OCI-LY7 (cell line): ENCODE data around the gene CDT1. TPM values are rescaled to one million over a fixed set of nuclear protein-coding genes. Genes with fewer than 3 reads are reported as not detected.

ENCODE experiments used
- BruUV-seq: library from RNA; stranded (reverse); fragments of 400-500 nt; replicated peaks from 2 replicates; lab custom pipeline; 2021; lab: Mats Ljungman, UMichigan
- CTCF ChIA-PET: fragments of 300-600 bp; sonication (Branson Sonifier 250); formaldehyde crosslinking; loops from one replicate; lab custom pipeline; 2022; ENCODE audit warnings: antibody characterized with exemption; ENCODE audit not compliant: unreplicated experiment; lab: Charles Lee
- POLR2A ChIA-PET: fragments of 300-600 bp; sonication (Branson Sonifier 250); formaldehyde crosslinking; loops from one replicate; lab custom pipeline; 2022; ENCODE audit warnings: antibody characterized with exemption; lab: Charles Lee
- DNase-seq: peaks from one replicate; pipeline ENCODE4 v3.0.0-alpha.2; 2015; ENCODE audit warnings: low spot score
- H2AFZ ChIP-seq: fragments of 200-600 bp; sonication (generic), shearing (Covaris generic); 2 replicates; pipeline ENCODE4 v1.6.1; 2014; ENCODE audit warnings: mild to moderate bottlenecking, antibody characterized with exemption, low read length, moderate library complexity
- H3K27ac ChIP-seq: fragments of 200-600 bp; sonication (generic); 2 replicates; pipeline ENCODE4 v1.5.1; 2014; ENCODE audit warnings: mixed run types, low read depth, mild to moderate bottlenecking, moderate library complexity, low read length, inconsistent platforms; ENCODE audit not compliant: poor library complexity, severe bottlenecking
- H3K36me3 ChIP-seq: fragments of 200-600 bp; sonication (generic); 2 replicates; pipeline ENCODE4 v1.6.1; 2014; ENCODE audit warnings: mild to moderate bottlenecking, antibody characterized with exemption, low read length, moderate library complexity, mixed read lengths; ENCODE audit not compliant: insufficient read depth
- H3K4me1 ChIP-seq: fragments of 200-600 bp; sonication (generic); 2 replicates; pipeline ENCODE4 v1.5.1; 2014; ENCODE audit warnings: mild to moderate bottlenecking, low read length; ENCODE audit not compliant: insufficient read depth, poor library complexity, severe bottlenecking
- H3K4me2 ChIP-seq: fragments of 200-600 bp; sonication (generic); 2 replicates; pipeline ENCODE4 v1.6.1; 2014; ENCODE audit warnings: mild to moderate bottlenecking, low read length
- H3K4me3 ChIP-seq: fragments of 200-600 bp; sonication (generic); 2 replicates; pipeline ENCODE4 v1.5.1; 2014; ENCODE audit warnings: mild to moderate bottlenecking, low read depth, low read length; ENCODE audit not compliant: poor library complexity, severe bottlenecking
- H3K79me2 ChIP-seq: fragments of 200-600 bp; sonication (generic); 2 replicates; pipeline ENCODE4 v1.6.1; 2016; ENCODE audit warnings: low read depth, mild to moderate bottlenecking, low read length, moderate library complexity, mixed read lengths; ENCODE audit not compliant: insufficient read depth
- H3K9me2 ChIP-seq: fragments of 200-600 bp; sonication (generic); 2 replicates; pipeline ENCODE4 v1.6.1; 2016; ENCODE audit warnings: mild to moderate bottlenecking, low read length, mixed read lengths; ENCODE audit not compliant: insufficient read depth
- H3K9me3 ChIP-seq: fragments of 200-600 bp; sonication (generic); 2 replicates; pipeline ENCODE4 v1.6.1; 2014; ENCODE audit warnings: mild to moderate bottlenecking, mixed run types, low read length, mixed read lengths
- H4K20me1 ChIP-seq: fragments of 200-600 bp; sonication (generic); 2 replicates; pipeline ENCODE4 v1.6.1; 2014; ENCODE audit warnings: mild to moderate bottlenecking, antibody characterized with exemption, low read length, moderate library complexity, mixed read lengths; ENCODE audit not compliant: insufficient read depth
- CTCF ChIP-seq: fragments of 200-600 bp; sonication (generic); conservative IDR thresholded peaks from 2 replicates; pipeline ENCODE4 v1.5.1; 2014; ENCODE audit warnings: mild to moderate bottlenecking, antibody characterized with exemption, low read length, moderate library complexity, mixed read lengths
- EZH2phosphoT487 ChIP-seq: fragments of 200-600 bp; sonication (generic); IDR thresholded peaks from 2 replicates; pipeline ENCODE4 v1.6.1; 2018; ENCODE audit warnings: low read depth, borderline replicate concordance, mild to moderate bottlenecking, mixed run types, antibody characterized with exemption, low read length, moderate library complexity, mixed read lengths
- intact Hi-C: fragments of 100-400 bp; cut with micrococcal nuclease; formaldehyde crosslinking; loops from one replicate; pipeline ENCODE4 v1.10.0; 2022; ENCODE audit not compliant: unreplicated experiment
- total RNA-seq, 2 experiments: library from RNA; depleted of rRNA in 1 of 2; stranded (reverse); fragments of >200 nt in 1 of 2; shearing (Covaris generic) in 1 of 2; gene quantifications; 2 replicates each; pipeline ENCODE4 v1.2.3, GENCODE V29; 2014 to 2022

CDT1 gene
- total RNA-seq, 2 experiments from 2014 or later: 82.7 to 108 TPM

DNA sequence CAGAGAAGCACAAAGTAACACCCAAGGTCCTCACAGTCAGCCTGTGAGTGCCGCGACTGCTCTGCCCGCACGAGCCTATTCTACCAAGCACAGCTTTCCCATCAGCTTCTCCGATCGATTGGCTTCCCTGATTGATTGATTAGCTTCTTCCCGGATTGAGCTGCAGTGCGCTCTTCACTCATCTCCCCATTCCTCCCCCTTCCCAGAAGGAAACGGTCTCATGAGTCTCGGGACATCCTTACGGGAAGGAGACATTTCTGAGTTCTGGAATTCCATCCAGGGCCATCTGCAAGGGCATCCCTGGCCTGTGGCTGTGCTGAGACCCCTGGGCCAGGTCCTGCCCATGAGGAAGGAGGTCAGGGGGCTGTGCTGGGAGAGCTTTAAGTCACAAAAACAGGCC lies 36.6 kb upstream of the CDT1 start:
- BruUV-seq: no TSS peak
- peaks cover 28% of the 10 kb centered on the region for H3K4me1 ChIP-seq
- CTCF ChIA-PET: interaction anchor here (0.6 kb wide), 1 partner anchor 43 kb away, joined by 3 read pairs; no protein-coding TSS in a partner anchor
- no peaks in the 10 kb centered on the region for H3K79me2 ChIP-seq
- no peak for TF ChIP-seq EZH2phosphoT487
- no peak for TF ChIP-seq CTCF
- no peaks in the 10 kb centered on the region for H3K9me2 ChIP-seq
- intact Hi-C loops: no loop called here
- no peak overlapping the region for H2AFZ ChIP-seq
- POLR2A ChIA-PET: no interaction called here
- peaks cover 9% of the 10 kb centered on the region; the same call in 1 of the 2 replicates for H4K20me1 ChIP-seq
- no peak overlapping the region for H3K27ac ChIP-seq
- H3K36me3 ChIP-seq: peaks cover 6% of the 10 kb centered on the region; the same call in 1 of the 2 replicates
- no peaks in the 10 kb centered on the region for H3K9me3 ChIP-seq
- H3K4me2 ChIP-seq: no peak overlapping the region
- H3K4me3 ChIP-seq: no peak overlapping the region
- DNase-seq: no peak

DNA sequence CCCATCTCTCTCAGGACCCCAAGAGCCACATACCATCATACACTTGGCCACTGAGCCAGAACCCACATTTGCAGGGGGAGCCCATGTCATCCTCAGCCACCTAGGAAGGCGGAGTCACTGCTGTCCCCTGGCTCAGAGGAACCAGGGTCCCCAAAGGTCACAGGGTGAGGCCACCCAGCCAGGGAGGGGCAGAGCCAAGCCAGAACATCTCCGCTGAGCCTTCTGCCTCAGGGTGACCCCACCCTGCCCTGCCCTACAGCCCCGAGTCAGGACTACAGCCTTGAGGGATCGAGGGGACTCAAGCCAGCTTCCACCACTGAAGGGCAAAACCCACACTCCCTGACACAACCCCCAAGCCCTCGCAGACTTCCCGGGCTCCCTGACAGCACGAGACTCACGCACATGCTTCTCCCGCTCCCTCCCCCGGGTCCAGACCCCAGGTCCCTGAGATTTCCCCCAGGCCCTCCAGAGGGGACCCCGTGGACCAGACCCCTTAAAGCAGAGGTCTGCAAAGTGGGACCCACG lies 36.0 kb upstream of the CDT1 start:
- no peak overlapping the region for H3K27ac ChIP-seq
- H3K9me3 ChIP-seq: no peaks in the 10 kb centered on the region
- ChIA-PET POLR2A (no interaction called here), CTCF (interaction anchor here (0.6 kb wide), 2 partner anchors 42 to 104 kb away, joined by 3 read pairs; no protein-coding TSS in a partner anchor)
- intact Hi-C loops: no loop called here
- H3K79me2 ChIP-seq: no peaks in the 10 kb centered on the region
- no peaks in the 10 kb centered on the region for H3K9me2 ChIP-seq
- peaks cover 9% of the 10 kb centered on the region; the same call in 1 of the 2 replicates for H4K20me1 ChIP-seq
- H2AFZ ChIP-seq: no peak overlapping the region
- peaks cover 28% of the 10 kb centered on the region for H3K4me1 ChIP-seq
- peak overlapping the region; percentile 35; the same call in 1 of the 2 replicates for H3K4me2 ChIP-seq
- no peak for DNase-seq
- H3K4me3 ChIP-seq: no peak overlapping the region
- BruUV-seq: no TSS peak
- TF ChIP-seq EZH2phosphoT487: no peak
- no peak for TF ChIP-seq CTCF
- H3K36me3 ChIP-seq: peaks cover 6% of the 10 kb centered on the region; the same call in 1 of the 2 replicates
